Endothelial cell of umbilical vein (primary cell): ENCODE measurements around the gene PTCD3. TPM values are rescaled to one million over a fixed set of nuclear protein-coding genes. Genes with fewer than 3 reads are reported as not detected.

Experiments used
- BruUV-seq: library from RNA; stranded (reverse); fragments of 400-500 nt; replicated peaks from 2 replicates; lab custom pipeline; 2021; lab: Mats Ljungman, UMichigan
- CTCF ChIA-PET: fragments of 300-600, 350-600 bp; sonication (Branson Sonifier 250); formaldehyde crosslinking; loops from one replicate; lab custom pipeline; 2021; ENCODE audit warnings: antibody characterized with exemption, inconsistent platforms; lab: Charles Lee
- POLR2A ChIA-PET: fragments of 300-600, 350-600 bp; sonication (Branson Sonifier 250); formaldehyde crosslinking; loops from one replicate; lab custom pipeline; 2021; ENCODE audit warnings: antibody characterized with exemption, inconsistent platforms; lab: Charles Lee
- DNase-seq: peaks from one replicate; pipeline ENCODE4 v3.0.0-alpha.2; 2011; ENCODE audit warnings: low read depth, low spot score
- FAIRE-seq: peaks from 2 replicates; lab custom pipeline; 2011; peaks lifted over from hg19 to GRCh38; lab: Jason Lieb, UNC
- H2AFZ ChIP-seq: 2 replicates; pipeline ENCODE4 v1.6.0; 2012; ENCODE audit warnings: low read depth, low read length, control low read depth, inconsistent platforms
- H3K27ac ChIP-seq: 2 replicates; pipeline ENCODE4 v1.5.1; 2011; ENCODE audit warnings: low read depth, mild to moderate bottlenecking, control low read depth, low read length, moderate library complexity; ENCODE audit not compliant: insufficient read depth
- H3K27me3 ChIP-seq, 2 experiments: 2 replicates each; pipeline versions ENCODE4 v1.6.0 to v1.6.1; 2011; ENCODE audit warnings: low read length in 2 of 2, mixed read lengths in 1 of 2; ENCODE audit not compliant: control insufficient read depth in 2 of 2, insufficient read depth in 2 of 2
- H3K36me3 ChIP-seq, 2 experiments: 2 replicates in 1 of 2; 3 replicates in 1 of 2; pipeline ENCODE4 v1.5.1; 2011; ENCODE audit warnings: low read length in 2 of 2, mild to moderate bottlenecking in 1 of 2, moderate library complexity in 1 of 2; ENCODE audit not compliant: control insufficient read depth in 2 of 2, insufficient read depth in 2 of 2; ENCODE audit errors: extremely low read depth in 1 of 2
- H3K4me1 ChIP-seq: 3 replicates; pipeline ENCODE4 v1.5.1; 2011; ENCODE audit warnings: mild to moderate bottlenecking, low read length; ENCODE audit not compliant: control insufficient read depth, insufficient read depth; ENCODE audit errors: extremely low read depth
- H3K4me2 ChIP-seq: 2 replicates; pipeline ENCODE4 v1.6.1; 2011; ENCODE audit warnings: low read length, control low read depth, mixed read lengths; ENCODE audit not compliant: insufficient read depth
- H3K4me3 ChIP-seq, 3 experiments: fragments of 200-600 bp in 1 of 3; sonication (generic), shearing (Covaris generic) in 1 of 3; replicated peaks in 1 of 3; 2 replicates each; pipeline ENCODE4 v1.5.1; 2011 to 2016; ENCODE audit warnings: control low read depth in 3 of 3, low read length in 3 of 3, mild to moderate bottlenecking in 2 of 3, inconsistent platforms in 1 of 3, low read depth in 1 of 3, moderate library complexity in 1 of 3; ENCODE audit not compliant: insufficient read depth in 1 of 3
- H3K79me2 ChIP-seq: 2 replicates; pipeline ENCODE4 v1.6.0; 2012; ENCODE audit warnings: low read length, inconsistent platforms; ENCODE audit not compliant: control insufficient read depth, insufficient read depth
- H3K9ac ChIP-seq: replicated peaks from 2 replicates; pipeline ENCODE3; 2011; ENCODE audit warnings: low read length, control low read depth; ENCODE audit not compliant: insufficient read depth; ENCODE audit errors: extremely low read depth
- H3K9me1 ChIP-seq: replicated peaks from 3 replicates; pipeline ENCODE4 v1.6.0; 2011; ENCODE audit warnings: mild to moderate bottlenecking, low read length; ENCODE audit not compliant: control insufficient read depth, insufficient read depth; ENCODE audit errors: extremely low read depth
- H3K9me3 ChIP-seq: replicated peaks from 2 replicates; pipeline ENCODE4 v1.5.1; 2012; ENCODE audit warnings: low read length, inconsistent platforms; ENCODE audit not compliant: control insufficient read depth, insufficient read depth
- H4K20me1 ChIP-seq: replicated peaks from 2 replicates; pipeline ENCODE3; 2011; ENCODE audit warnings: mild to moderate bottlenecking, low read length; ENCODE audit not compliant: control insufficient read depth, insufficient read depth; ENCODE audit errors: extremely low read depth
- EZH2 ChIP-seq: IDR thresholded peaks from 2 replicates; pipeline ENCODE4 v1.6.1; 2012; ENCODE audit warnings: borderline replicate concordance, low read depth, mild to moderate bottlenecking, moderate library complexity, low read length, inconsistent platforms; ENCODE audit not compliant: severe bottlenecking
- FOS ChIP-seq: IDR thresholded peaks from 2 replicates; pipeline ENCODE4 v1.6.1; 2011; ENCODE audit warnings: mild to moderate bottlenecking, low read length, moderate library complexity, borderline replicate concordance; ENCODE audit not compliant: insufficient read depth
- GATA2 ChIP-seq: IDR thresholded peaks from 2 replicates; pipeline ENCODE4 v1.7.0; 2011; ENCODE audit warnings: low read depth, mild to moderate bottlenecking, moderate library complexity, mixed read lengths, low read length; ENCODE audit not compliant: insufficient read length, insufficient read depth
- JUN ChIP-seq: IDR thresholded peaks from 2 replicates; pipeline ENCODE4 v1.6.1; 2011; ENCODE audit warnings: borderline replicate concordance, low read depth; ENCODE audit not compliant: insufficient read length, insufficient read depth
- MYC ChIP-seq: IDR thresholded peaks from one replicate; pipeline ENCODE4 v1.6.1; 2011; ENCODE audit warnings: mild to moderate bottlenecking, low read depth, low read length
- POLR2A ChIP-seq: IDR thresholded peaks from 2 replicates; pipeline ENCODE4 v1.6.1; 2012; ENCODE audit warnings: low read depth, mild to moderate bottlenecking, control low read depth, low read length
- POLR2AphosphoS5 ChIP-seq: IDR thresholded peaks from 2 replicates; pipeline ENCODE4 v1.6.1; 2012; ENCODE audit warnings: low read depth, mild to moderate bottlenecking, control low read depth, low read length, moderate library complexity; ENCODE audit not compliant: insufficient read depth
- dilution Hi-C: fragments of 300-500 bp; cut with MboI; formaldehyde crosslinking; loops from one replicate; pipeline ENCODE4 v1.15.0; 2019; ENCODE audit warnings: low sequenced_read_pairs; ENCODE audit not compliant: extremely low pct_ligation_motif_present
- intact Hi-C: fragments of 100-400 bp; cut with micrococcal nuclease; formaldehyde crosslinking; loops from one replicate; pipeline ENCODE4 v1.10.0; 2022
- polyA plus RNA-seq, 4 experiments: library from polyadenylated mRNA; depleted of rRNA in 3 of 4; stranded (reverse) in 3 of 4; unstranded in 1 of 4; fragments of >200 nt; gene quantifications; 2 replicates each; pipeline versions ENCODE4 v1.2.1 to v1.2.3, GENCODE V29; 2011 to 2012; ENCODE audit warnings: missing spikeins in 1 of 4
- total RNA-seq: library from RNA; stranded (reverse); gene quantifications from 2 replicates; pipeline ENCODE4 v1.2.3, GENCODE V29; 2021
- TF ChIP-seq, protein P1 (sequence below), 2 donors: IDR thresholded peaks; 1 replicate in 1 of 2; 2 replicates in 1 of 2; pipeline ENCODE4 v1.5.1; 2011; ENCODE audit warnings: low read length in 2 of 2, mild to moderate bottlenecking in 2 of 2, moderate library complexity in 2 of 2, control low read depth in 1 of 2, inconsistent platforms in 1 of 2, low read depth in 1 of 2; ENCODE audit not compliant: insufficient read depth in 1 of 2; ENCODE audit errors: extremely low read depth in 1 of 2
- TF ChIP-seq, protein P2 (sequence below): IDR thresholded peaks from 2 replicates; pipeline ENCODE4 v1.6.1; 2011; ENCODE audit not compliant: insufficient read depth, insufficient read length

The PTCD3 gene
- total and polyA plus RNA-seq, 2 donors (not counting 3 experiments of a cell fraction or from before 2014, with no cell fraction given): 30.4 to 96.0 TPM

DNA sequence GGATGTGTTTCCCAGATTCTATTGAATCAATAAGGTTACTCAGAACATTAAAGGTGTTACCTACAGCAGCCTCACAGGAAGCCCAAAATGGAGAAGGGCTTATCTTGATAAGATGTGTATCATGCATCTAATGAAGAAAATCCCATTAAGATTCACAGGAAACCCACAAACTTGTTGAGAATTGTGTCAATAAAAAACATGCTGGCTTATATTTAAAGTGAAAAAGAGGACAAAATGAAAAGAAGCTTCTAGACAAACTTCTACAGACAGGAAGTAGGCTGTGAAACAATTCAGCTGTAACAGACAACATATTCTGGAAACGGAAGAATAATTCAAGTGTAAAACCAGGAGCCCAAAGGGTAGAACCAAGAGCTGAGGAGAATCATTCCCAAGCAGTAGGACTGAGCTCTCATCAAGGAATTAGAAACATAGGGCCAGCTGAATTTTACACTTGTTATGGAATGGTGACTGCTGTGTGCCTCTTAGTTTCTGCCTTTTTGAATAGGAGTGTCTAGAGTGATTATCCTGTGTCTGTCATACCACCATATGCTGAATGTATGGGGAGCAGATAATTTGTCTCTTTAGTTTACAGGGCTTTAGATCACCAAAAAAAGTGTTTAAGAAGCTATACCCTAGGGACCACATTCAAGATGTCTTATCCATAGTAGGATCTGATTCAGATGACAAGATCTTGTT lies 79.6 kb downstream of the PTCD3 start:
- no peaks in the 10 kb centered on the region for H3K27me3 ChIP-seq
- CTCF ChIA-PET: interaction anchor here (1.1 to 2.3 kb wide), 2 partner anchors 9 to 187 kb away, joined by 5 to 7 read pairs; partner anchors contain the start of gene IMMT
- POLR2A ChIA-PET: no interaction called here
- H3K27ac ChIP-seq: no peak overlapping the region
- H4K20me1 ChIP-seq: peaks cover 10% of the 10 kb centered on the region
- H3K4me3 ChIP-seq: no peak overlapping the region
- intact Hi-C loops: no loop called here
- H3K79me2 ChIP-seq: peaks cover 94% of the 10 kb centered on the region
- BruUV-seq: no TSS peak
- H3K36me3 ChIP-seq: peaks cover 0 to 3% of the 10 kb centered on the region in 2 experiments
- H3K4me2 ChIP-seq: no peak overlapping the region
- dilution Hi-C loops: no loop called here
- H3K9me3 ChIP-seq: no peaks in the 10 kb centered on the region
- no peak overlapping the region for H3K9ac ChIP-seq
- no peaks in the 10 kb centered on the region for H3K9me1 ChIP-seq
- no peak for FAIRE-seq
- DNase-seq: peak; percentile 16
- TF ChIP-seq GATA2 (no peak), EZH2 (no peak), JUN (no peak), POLR2AphosphoS5 (no peak), FOS (no peak), POLR2A (no peak), MYC (no peak)
- TF ChIP-seq, protein P1, sequence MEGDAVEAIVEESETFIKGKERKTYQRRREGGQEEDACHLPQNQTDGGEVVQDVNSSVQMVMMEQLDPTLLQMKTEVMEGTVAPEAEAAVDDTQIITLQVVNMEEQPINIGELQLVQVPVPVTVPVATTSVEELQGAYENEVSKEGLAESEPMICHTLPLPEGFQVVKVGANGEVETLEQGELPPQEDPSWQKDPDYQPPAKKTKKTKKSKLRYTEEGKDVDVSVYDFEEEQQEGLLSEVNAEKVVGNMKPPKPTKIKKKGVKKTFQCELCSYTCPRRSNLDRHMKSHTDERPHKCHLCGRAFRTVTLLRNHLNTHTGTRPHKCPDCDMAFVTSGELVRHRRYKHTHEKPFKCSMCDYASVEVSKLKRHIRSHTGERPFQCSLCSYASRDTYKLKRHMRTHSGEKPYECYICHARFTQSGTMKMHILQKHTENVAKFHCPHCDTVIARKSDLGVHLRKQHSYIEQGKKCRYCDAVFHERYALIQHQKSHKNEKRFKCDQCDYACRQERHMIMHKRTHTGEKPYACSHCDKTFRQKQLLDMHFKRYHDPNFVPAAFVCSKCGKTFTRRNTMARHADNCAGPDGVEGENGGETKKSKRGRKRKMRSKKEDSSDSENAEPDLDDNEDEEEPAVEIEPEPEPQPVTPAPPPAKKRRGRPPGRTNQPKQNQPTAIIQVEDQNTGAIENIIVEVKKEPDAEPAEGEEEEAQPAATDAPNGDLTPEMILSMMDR (IDR thresholded peaks at IDR 0.05; ENCODE audit: extremely low read depth in 1 of 2, insufficient read depth in 1 of 2, low read depth in 1 of 2, low read length in 2 of 2): no peak
- TF ChIP-seq, protein P2, sequence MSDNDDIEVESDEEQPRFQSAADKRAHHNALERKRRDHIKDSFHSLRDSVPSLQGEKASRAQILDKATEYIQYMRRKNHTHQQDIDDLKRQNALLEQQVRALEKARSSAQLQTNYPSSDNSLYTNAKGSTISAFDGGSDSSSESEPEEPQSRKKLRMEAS: no peak
- no peak overlapping the region for H2AFZ ChIP-seq
- H3K4me1 ChIP-seq: peaks cover 13% of the 10 kb centered on the region
